ENCODE measurements around the gene ZSWIM6.

- TF ChIP-seq CTCF (conservative IDR thresholded peaks at IDR 0.05) (no peak), EZH2 (IDR thresholded peaks at IDR 0.05; ENCODE audit: low read depth) (no peak)
These were observed 100.0 kb downstream of the ZSWIM6 start for GRCh38 chr5:61431923-61432620.
